Measurements from ENCODE around the gene AGAP2.

GRCh38 chr12:57771873-57772428 lies 33.4 kb upstream of the AGAP2 start, which contains the start of gene METTL1:
- no peak for TF ChIP-seq POLR2A (IDR thresholded peaks at IDR 0.05)
- peak; percentile 86 to 87 for TF ChIP-seq POLR2AphosphoS5 (IDR thresholded peaks at IDR 0.05; ENCODE audit: insufficient read depth in 1 of 2, low read depth in 1 of 2)
- peak in 2 of 3 experiments; percentile 4 to 19 for TF ChIP-seq CTCF (IDR thresholded peaks at IDR 0.05)

All from vagina (tissue), 2 donors.